ENCODE data around the gene FAAH.

DNA sequence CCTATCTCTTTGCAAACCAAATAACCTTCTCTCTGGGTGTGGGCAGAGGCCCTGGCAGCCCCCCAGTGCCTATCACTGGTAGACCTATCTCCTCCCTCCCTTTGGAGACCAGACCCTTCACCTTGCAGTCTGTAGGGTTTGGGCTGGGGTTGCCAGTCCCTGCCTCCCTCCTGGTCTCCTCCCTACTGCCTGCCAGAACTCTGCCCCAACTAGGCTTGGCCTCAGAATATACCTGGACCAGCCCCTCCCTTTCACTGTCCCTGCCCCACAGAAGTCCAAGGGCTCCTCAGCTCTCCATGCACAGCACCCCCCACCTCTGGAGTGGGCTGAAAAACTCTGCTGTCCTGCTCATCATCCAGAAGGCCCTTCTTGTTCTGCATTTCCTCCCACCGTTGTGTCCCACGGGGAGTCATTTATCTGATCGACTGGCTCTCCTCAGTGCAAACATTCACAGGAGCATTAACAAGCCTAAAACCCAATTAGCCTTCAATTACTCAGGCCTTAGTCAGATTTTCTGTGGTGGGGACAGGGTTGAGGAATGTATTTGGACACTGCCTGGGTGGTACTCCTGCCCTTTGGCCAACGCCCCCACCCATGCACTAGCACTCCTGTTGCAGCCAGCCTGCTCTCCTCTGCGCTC lies 67.8 kb downstream of the FAAH start:
- TF ChIP-seq, protein P1, sequence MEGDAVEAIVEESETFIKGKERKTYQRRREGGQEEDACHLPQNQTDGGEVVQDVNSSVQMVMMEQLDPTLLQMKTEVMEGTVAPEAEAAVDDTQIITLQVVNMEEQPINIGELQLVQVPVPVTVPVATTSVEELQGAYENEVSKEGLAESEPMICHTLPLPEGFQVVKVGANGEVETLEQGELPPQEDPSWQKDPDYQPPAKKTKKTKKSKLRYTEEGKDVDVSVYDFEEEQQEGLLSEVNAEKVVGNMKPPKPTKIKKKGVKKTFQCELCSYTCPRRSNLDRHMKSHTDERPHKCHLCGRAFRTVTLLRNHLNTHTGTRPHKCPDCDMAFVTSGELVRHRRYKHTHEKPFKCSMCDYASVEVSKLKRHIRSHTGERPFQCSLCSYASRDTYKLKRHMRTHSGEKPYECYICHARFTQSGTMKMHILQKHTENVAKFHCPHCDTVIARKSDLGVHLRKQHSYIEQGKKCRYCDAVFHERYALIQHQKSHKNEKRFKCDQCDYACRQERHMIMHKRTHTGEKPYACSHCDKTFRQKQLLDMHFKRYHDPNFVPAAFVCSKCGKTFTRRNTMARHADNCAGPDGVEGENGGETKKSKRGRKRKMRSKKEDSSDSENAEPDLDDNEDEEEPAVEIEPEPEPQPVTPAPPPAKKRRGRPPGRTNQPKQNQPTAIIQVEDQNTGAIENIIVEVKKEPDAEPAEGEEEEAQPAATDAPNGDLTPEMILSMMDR (IDR thresholded peaks at IDR 0.05), result no peak
- no peak for TF ChIP-seq POLR2A (IDR thresholded peaks at IDR 0.05)

All from uterus (tissue), 2 donors.